Gastroesophageal sphincter (tissue), 3 donors: ENCODE data around the gene PTPN3.

Source experiments
- EP300 ChIP-seq: sonication (generic); formaldehyde crosslinking; IDR thresholded peaks from one replicate; pipeline ENCODE4 v1.6.1; 2017; ENCODE audit warnings: antibody characterized with exemption, mild to moderate bottlenecking
- TF ChIP-seq, protein P1 (sequence below), 4 experiments: fragments of 200-600 bp in 2 of 4; fragments of 450-650 bp in 2 of 4; sonication (generic) in 1 of 4; IDR thresholded peaks; one replicate each; pipeline ENCODE4 v1.5.1; 2017 to 2019; ENCODE audit warnings: antibody characterized with exemption in 4 of 4, mild to moderate bottlenecking in 2 of 4, moderate library complexity in 2 of 4

- TF ChIP-seq, protein P1, sequence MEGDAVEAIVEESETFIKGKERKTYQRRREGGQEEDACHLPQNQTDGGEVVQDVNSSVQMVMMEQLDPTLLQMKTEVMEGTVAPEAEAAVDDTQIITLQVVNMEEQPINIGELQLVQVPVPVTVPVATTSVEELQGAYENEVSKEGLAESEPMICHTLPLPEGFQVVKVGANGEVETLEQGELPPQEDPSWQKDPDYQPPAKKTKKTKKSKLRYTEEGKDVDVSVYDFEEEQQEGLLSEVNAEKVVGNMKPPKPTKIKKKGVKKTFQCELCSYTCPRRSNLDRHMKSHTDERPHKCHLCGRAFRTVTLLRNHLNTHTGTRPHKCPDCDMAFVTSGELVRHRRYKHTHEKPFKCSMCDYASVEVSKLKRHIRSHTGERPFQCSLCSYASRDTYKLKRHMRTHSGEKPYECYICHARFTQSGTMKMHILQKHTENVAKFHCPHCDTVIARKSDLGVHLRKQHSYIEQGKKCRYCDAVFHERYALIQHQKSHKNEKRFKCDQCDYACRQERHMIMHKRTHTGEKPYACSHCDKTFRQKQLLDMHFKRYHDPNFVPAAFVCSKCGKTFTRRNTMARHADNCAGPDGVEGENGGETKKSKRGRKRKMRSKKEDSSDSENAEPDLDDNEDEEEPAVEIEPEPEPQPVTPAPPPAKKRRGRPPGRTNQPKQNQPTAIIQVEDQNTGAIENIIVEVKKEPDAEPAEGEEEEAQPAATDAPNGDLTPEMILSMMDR (IDR thresholded peaks at IDR 0.05) = no peak
- no peak for TF ChIP-seq EP300
These were observed 142.4 kb downstream of the PTPN3 start for GRCh38 chr9:109355564-109356297.
